NT2/D1 (cell line): Measurements from ENCODE around the gene CCNE1.

ENCODE experiments used
- DNase-seq: peaks from one replicate; pipeline ENCODE4 v3.0.0-alpha.2; 2011; ENCODE audit warnings: low read depth, low spot score
- H3K27me3 ChIP-seq: 2 replicates; pipeline ENCODE4 v1.6.0; 2011; ENCODE audit warnings: mild to moderate bottlenecking; ENCODE audit not compliant: insufficient read length, insufficient read depth
- H3K36me3 ChIP-seq: 2 replicates; pipeline ENCODE4 v1.6.1; 2011; ENCODE audit warnings: mild to moderate bottlenecking, low read length, mixed read lengths; ENCODE audit not compliant: insufficient read depth, insufficient read length
- H3K4me1 ChIP-seq: 2 replicates; pipeline ENCODE4 v1.5.1; 2011; ENCODE audit not compliant: insufficient read depth, insufficient read length
- H3K4me3 ChIP-seq: 2 replicates; pipeline ENCODE4 v1.5.1; 2011; ENCODE audit warnings: low read depth; ENCODE audit not compliant: insufficient read length
- H3K9ac ChIP-seq: 2 replicates; pipeline ENCODE4 v1.6.0; 2011; ENCODE audit warnings: low read depth; ENCODE audit not compliant: insufficient read length
- H3K9me3 ChIP-seq: 2 replicates; pipeline ENCODE4 v1.5.1; 2011; ENCODE audit warnings: mild to moderate bottlenecking, low read length; ENCODE audit not compliant: insufficient read depth
- SUZ12 ChIP-seq: IDR thresholded peaks from 2 replicates; pipeline ENCODE4 v1.6.1; 2011; ENCODE audit not compliant: insufficient read length, insufficient read depth; ENCODE audit errors: extremely low read depth
- YY1 ChIP-seq: IDR thresholded peaks from 2 replicates; pipeline ENCODE4 v1.6.1; 2011; ENCODE audit not compliant: insufficient read length, insufficient read depth
- ZNF274 ChIP-seq: IDR thresholded peaks from 2 replicates; pipeline ENCODE4 v1.6.1; 2011; ENCODE audit warnings: mild to moderate bottlenecking, low read depth, low read length

CCNE1 gene

GRCh38 chr19:29811125-29812079, at the start of gene CCNE1:
CCNE1 (plus strand) TSS chr19:29811991; CDS start chr19:29812556, 565 bp downstream.
- peaks cover 18% of the 10 kb centered on the region for H3K36me3 ChIP-seq
- H3K9ac ChIP-seq, result peak within 1 kb of the TSS; percentile 87
- H3K4me1 ChIP-seq, result no peaks in the 10 kb centered on the region
- DNase-seq, result no peak
- H3K4me3 ChIP-seq, result peak within 1 kb of the TSS; percentile 67
- no peaks in the 10 kb centered on the region for H3K27me3 ChIP-seq
- no peak for TF ChIP-seq ZNF274
- TF ChIP-seq SUZ12, result no peak
- no peak for TF ChIP-seq YY1
- H3K9me3 ChIP-seq, result no peaks in the 10 kb centered on the region

GRCh38 chr19:29763196-29763595, 48.6 kb upstream of the CCNE1 start:
- no peaks in the 10 kb centered on the region for H3K4me1 ChIP-seq
- H3K9me3 ChIP-seq, result no peaks in the 10 kb centered on the region
- TF ChIP-seq YY1 (no peak), SUZ12 (no peak), ZNF274 (no peak)
- H3K4me3 ChIP-seq, result no peak overlapping the region
- DNase-seq, result no peak
- H3K36me3 ChIP-seq, result no peaks in the 10 kb centered on the region
- no peaks in the 10 kb centered on the region for H3K27me3 ChIP-seq
- H3K9ac ChIP-seq, result no peak overlapping the region

- Histone ChIP-seq H3K4me1 (no peaks in the 10 kb centered on the region), H3K27me3 (no peaks in the 10 kb centered on the region), H3K4me3 (no peak overlapping the region), H3K9me3 (no peaks in the 10 kb centered on the region), H3K36me3 (no peaks in the 10 kb centered on the region), H3K9ac (no peak overlapping the region)
- DNase-seq, result no peak
- TF ChIP-seq ZNF274 (no peak), SUZ12 (no peak), YY1 (no peak)
Observed at GRCh38 chr19:29764361-29764760, 47.4 kb upstream of the CCNE1 start.

GRCh38 chr19:29766100-29766499, 45.7 kb upstream of the CCNE1 start:
- H3K9ac ChIP-seq, result no peak overlapping the region
- H3K4me1 ChIP-seq, result no peaks in the 10 kb centered on the region
- H3K9me3 ChIP-seq, result no peaks in the 10 kb centered on the region
- DNase-seq, result no peak
- H3K4me3 ChIP-seq, result no peak overlapping the region
- TF ChIP-seq ZNF274 (no peak), SUZ12 (no peak), YY1 (no peak)
- H3K27me3 ChIP-seq, result no peaks in the 10 kb centered on the region
- no peaks in the 10 kb centered on the region for H3K36me3 ChIP-seq

GRCh38 chr19:29767039-29767735, 44.6 kb upstream of the CCNE1 start:
- DNase-seq, result no peak
- Histone ChIP-seq H3K27me3 (no peaks in the 10 kb centered on the region), H3K9me3 (no peaks in the 10 kb centered on the region), H3K36me3 (no peaks in the 10 kb centered on the region), H3K9ac (no peak overlapping the region), H3K4me3 (no peak overlapping the region), H3K4me1 (no peaks in the 10 kb centered on the region)
- TF ChIP-seq SUZ12 (no peak), YY1 (no peak), ZNF274 (no peak)

GRCh38 chr19:29768166-29768565, 43.6 kb upstream of the CCNE1 start:
- no peak for DNase-seq
- H3K27me3 ChIP-seq, result no peaks in the 10 kb centered on the region
- TF ChIP-seq SUZ12 (no peak), ZNF274 (no peak), YY1 (no peak)
- no peaks in the 10 kb centered on the region for H3K9me3 ChIP-seq
- no peaks in the 10 kb centered on the region for H3K4me1 ChIP-seq
- H3K36me3 ChIP-seq, result no peaks in the 10 kb centered on the region
- H3K4me3 ChIP-seq, result no peak overlapping the region
- H3K9ac ChIP-seq, result no peak overlapping the region

- no peak for DNase-seq
- no peaks in the 10 kb centered on the region for H3K9me3 ChIP-seq
- H3K36me3 ChIP-seq, result no peaks in the 10 kb centered on the region
- H3K4me3 ChIP-seq, result no peak overlapping the region
- TF ChIP-seq SUZ12, result no peak
- TF ChIP-seq ZNF274, result no peak
- TF ChIP-seq YY1, result no peak
- no peak overlapping the region for H3K9ac ChIP-seq
- peaks cover 2% of the 10 kb centered on the region for H3K4me1 ChIP-seq
- H3K27me3 ChIP-seq, result no peaks in the 10 kb centered on the region
Observed at GRCh38 chr19:29769997-29770396, 41.8 kb upstream of the CCNE1 start.
